VCaP (cell line): ENCODE measurements around the gene TMCC3.

Source experiments
- H3K27ac ChIP-seq: fragments of 450-650 bp; 2 replicates; pipeline ENCODE4 v1.5.1; 2017
- CTCF ChIP-seq: fragments of 450-650 bp; conservative IDR thresholded peaks from 2 replicates; pipeline ENCODE4 v1.5.1; 2017; ENCODE audit warnings: mild to moderate bottlenecking, moderate library complexity

Gene TMCC3

GRCh38 chr12:94671917-94672316 lies 21.6 kb upstream of the TMCC3 start:
- TF ChIP-seq CTCF = no peak
- peak overlapping the region; percentile 34 for H3K27ac ChIP-seq

- peak overlapping the region; percentile 34 for H3K27ac ChIP-seq
- TF ChIP-seq CTCF = no peak
Observed at GRCh38 chr12:94670898-94671297, 20.5 kb upstream of the TMCC3 start.

GRCh38 chr12:94670075-94670474 lies 19.7 kb upstream of the TMCC3 start:
- peak overlapping the region; percentile 34; the same call in 1 of the 2 replicates for H3K27ac ChIP-seq
- TF ChIP-seq CTCF = no peak

GRCh38 chr12:94667031-94667540 lies 16.7 kb upstream of the TMCC3 start:
- no peak for TF ChIP-seq CTCF
- H3K27ac ChIP-seq = no peak overlapping the region

- H3K27ac ChIP-seq = no peak overlapping the region
- TF ChIP-seq CTCF = no peak
Observed at GRCh38 chr12:94666158-94666557, 15.8 kb upstream of the TMCC3 start.

- TF ChIP-seq CTCF = no peak
- H3K27ac ChIP-seq = peak overlapping the region; percentile 73
Observed at GRCh38 chr12:94663702-94664101, 13.3 kb upstream of the TMCC3 start.

GRCh38 chr12:94663071-94663470 lies 12.7 kb upstream of the TMCC3 start:
- peak overlapping the region; percentile 73 for H3K27ac ChIP-seq
- TF ChIP-seq CTCF = no peak
